Breast epithelium (tissue), 3 donors: ENCODE results near the gene NCAPH2.

ENCODE experiments used
- POLR2A ChIP-seq: fragments of 450-650 bp; IDR thresholded peaks from one replicate; pipeline ENCODE4 v1.6.1; 2016; ENCODE audit warnings: antibody characterized with exemption, mild to moderate bottlenecking, moderate library complexity
- TF ChIP-seq, protein P1 (sequence below), 3 donors: fragments of 450-650 bp; IDR thresholded peaks; one replicate each; pipeline ENCODE4 v1.5.1; 2016 to 2017; ENCODE audit warnings: antibody characterized with exemption in 3 of 3, mild to moderate bottlenecking in 3 of 3, moderate library complexity in 3 of 3

DNA sequence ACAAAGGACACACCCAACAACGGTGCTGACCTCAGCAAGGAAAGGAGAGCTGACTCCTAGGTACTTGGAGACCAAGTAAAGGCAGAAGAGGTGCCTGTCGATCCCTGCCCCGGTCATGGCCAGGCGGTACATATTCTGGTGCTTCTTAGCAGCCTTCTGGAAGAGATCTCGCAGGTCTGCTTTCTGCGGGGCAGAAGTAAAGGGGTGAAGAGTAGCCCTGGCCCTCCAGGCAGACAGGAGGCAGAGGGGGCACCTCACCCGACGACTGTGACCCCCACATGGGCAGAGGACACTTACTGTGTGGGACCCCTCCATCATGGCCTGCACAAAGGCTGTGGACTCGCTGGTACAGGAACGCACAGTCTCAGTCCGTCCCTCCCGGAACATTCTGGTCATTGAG is 62.8 kb downstream of the NCAPH2 start:
- TF ChIP-seq, protein P1, sequence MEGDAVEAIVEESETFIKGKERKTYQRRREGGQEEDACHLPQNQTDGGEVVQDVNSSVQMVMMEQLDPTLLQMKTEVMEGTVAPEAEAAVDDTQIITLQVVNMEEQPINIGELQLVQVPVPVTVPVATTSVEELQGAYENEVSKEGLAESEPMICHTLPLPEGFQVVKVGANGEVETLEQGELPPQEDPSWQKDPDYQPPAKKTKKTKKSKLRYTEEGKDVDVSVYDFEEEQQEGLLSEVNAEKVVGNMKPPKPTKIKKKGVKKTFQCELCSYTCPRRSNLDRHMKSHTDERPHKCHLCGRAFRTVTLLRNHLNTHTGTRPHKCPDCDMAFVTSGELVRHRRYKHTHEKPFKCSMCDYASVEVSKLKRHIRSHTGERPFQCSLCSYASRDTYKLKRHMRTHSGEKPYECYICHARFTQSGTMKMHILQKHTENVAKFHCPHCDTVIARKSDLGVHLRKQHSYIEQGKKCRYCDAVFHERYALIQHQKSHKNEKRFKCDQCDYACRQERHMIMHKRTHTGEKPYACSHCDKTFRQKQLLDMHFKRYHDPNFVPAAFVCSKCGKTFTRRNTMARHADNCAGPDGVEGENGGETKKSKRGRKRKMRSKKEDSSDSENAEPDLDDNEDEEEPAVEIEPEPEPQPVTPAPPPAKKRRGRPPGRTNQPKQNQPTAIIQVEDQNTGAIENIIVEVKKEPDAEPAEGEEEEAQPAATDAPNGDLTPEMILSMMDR (IDR thresholded peaks at IDR 0.05): no peak
- TF ChIP-seq POLR2A: no peak
